22Rv1 (cell line): ENCODE results near the gene NEMP1.
"Not testable (repeated sequence)": the region's sequence is repeated elsewhere in the genome, so short reads cannot be mapped to it uniquely, and the experiment has no call there.

Experiments used
- H3K27ac ChIP-seq: fragments of 450-650 bp; 2 replicates; pipeline ENCODE4 v1.5.1; 2017
- ZFX ChIP-seq: fragments of 450-650 bp; IDR thresholded peaks from 2 replicates; pipeline ENCODE4 v1.6.1; 2017; ENCODE audit warnings: antibody characterized with exemption, borderline replicate concordance
- TF ChIP-seq, protein P1 (sequence below): fragments of 450-650 bp; IDR thresholded peaks from 2 replicates; pipeline ENCODE4 v1.5.1; 2017; ENCODE audit warnings: mild to moderate bottlenecking

NEMP1 gene

GRCh38 chr12:57087691-57088353 is 9.2 kb upstream of the NEMP1 start:
- peak overlapping the region; percentile 97 for H3K27ac ChIP-seq
- TF ChIP-seq, protein P1, sequence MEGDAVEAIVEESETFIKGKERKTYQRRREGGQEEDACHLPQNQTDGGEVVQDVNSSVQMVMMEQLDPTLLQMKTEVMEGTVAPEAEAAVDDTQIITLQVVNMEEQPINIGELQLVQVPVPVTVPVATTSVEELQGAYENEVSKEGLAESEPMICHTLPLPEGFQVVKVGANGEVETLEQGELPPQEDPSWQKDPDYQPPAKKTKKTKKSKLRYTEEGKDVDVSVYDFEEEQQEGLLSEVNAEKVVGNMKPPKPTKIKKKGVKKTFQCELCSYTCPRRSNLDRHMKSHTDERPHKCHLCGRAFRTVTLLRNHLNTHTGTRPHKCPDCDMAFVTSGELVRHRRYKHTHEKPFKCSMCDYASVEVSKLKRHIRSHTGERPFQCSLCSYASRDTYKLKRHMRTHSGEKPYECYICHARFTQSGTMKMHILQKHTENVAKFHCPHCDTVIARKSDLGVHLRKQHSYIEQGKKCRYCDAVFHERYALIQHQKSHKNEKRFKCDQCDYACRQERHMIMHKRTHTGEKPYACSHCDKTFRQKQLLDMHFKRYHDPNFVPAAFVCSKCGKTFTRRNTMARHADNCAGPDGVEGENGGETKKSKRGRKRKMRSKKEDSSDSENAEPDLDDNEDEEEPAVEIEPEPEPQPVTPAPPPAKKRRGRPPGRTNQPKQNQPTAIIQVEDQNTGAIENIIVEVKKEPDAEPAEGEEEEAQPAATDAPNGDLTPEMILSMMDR, result no peak
- TF ChIP-seq ZFX, result no peak

DNA sequence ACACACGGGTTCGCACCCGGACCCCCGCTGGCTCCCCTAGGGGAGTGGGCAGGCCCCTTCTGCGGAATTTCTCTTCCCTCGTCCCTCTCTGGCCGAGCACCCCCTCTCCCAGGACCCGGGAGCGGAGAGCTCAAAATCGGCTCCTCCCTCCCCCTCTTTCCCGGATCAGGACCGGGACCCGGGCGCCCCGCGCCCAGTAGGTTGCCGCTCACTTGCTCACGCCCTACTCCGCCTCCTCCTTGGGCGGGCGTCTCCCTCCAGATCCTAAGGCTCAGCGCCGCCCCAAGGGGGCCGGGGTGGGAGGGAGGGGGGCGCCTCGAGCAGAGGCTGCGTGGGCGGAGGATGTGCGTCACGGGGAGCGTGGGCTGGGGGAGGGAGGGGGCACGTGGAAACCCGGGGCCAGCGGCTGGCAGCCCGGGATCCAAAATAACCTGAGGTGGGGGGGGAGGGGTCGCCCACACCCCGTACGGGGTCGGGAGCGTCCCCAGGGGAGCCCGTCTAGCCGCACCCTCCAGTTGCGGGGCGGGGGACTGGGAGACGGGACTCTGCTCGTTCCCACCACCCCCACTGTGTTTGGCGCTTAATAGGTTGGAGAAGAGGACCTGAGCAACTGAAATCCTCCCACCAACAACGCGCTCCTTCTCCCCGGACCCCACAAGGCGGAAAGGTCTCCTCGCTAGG is 8.6 kb upstream of the NEMP1 start:
- TF ChIP-seq ZFX, result no peak
- TF ChIP-seq, protein P1, result no peak
- H3K27ac ChIP-seq, result peak overlapping the region; percentile 97

GRCh38 chr12:57086493-57087009 is 8.0 kb upstream of the NEMP1 start:
- no peak overlapping the region; the same call in 1 of the 2 replicates for H3K27ac ChIP-seq
- no peak for TF ChIP-seq ZFX
- TF ChIP-seq, protein P1, result peak; percentile 16; the same call in 1 of the 2 replicates

DNA sequence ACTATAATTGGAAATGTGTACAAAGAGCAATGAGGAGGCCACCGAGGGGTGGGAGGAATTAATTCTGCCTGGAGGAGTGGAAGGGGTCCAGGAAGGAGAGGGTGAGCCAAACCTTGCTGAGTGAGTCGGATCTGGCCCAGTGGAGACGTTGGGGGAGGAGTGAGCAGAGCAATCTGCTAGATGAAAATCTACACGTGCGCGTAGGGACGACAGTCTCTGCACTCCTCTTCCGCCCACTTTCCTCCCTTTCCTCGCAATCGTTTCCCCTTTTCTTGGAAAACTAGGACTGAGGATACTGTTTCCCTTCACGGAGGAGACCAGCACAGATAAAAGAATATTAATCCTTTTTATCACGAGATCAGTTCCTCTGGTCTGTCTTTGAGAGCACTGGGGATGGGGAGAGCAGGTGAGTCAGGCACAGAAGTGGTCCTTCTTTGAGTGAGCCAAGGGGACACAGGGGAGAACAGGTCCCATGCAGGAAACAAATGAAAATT is 7.5 kb upstream of the NEMP1 start:
- H3K27ac ChIP-seq, result no peak overlapping the region; the same call in 1 of the 2 replicates
- TF ChIP-seq ZFX, result no peak
- TF ChIP-seq, protein P1, result no peak

DNA sequence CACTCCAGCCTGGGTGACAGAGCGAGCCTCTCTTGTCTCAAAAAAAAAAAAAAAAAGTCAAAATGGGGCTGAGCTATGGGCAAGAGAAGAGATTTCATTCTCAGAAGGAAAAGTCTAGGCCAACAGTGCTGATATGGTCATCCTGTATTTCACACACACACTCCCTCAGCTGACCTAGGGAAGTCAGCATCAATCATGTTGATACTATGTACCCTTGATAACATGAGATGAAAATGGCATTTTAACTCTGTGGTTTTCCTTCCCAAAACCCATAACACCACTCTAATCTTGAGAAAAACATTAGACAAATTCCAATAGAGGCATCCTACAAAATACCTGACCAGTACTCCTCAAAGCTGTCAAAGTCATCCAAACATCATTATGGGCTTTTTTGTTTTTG is 2.3 kb upstream of the NEMP1 start:
- H3K27ac ChIP-seq, result no peak overlapping the region
- TF ChIP-seq, protein P1, result no peak

DNA sequence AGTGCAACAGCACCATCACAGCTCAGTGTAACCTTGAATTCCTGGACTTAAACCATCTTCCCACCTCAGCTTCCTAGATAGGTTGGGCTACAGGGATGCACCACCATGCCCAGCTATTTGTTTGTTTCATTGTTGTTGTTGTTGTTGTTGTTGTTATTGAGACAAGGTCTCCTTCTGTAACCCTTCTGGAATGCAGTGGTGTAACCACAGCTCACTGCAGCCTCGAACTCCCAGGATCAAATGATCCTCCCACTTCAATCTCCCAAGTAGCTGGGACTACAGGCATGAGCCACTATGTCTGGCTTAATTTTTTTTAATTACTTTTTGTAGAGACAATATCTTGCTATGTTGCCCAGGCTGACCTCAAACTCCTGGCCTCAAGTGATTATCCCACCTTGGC is 1.2 kb upstream of the NEMP1 start:
- H3K27ac ChIP-seq, result peak overlapping the region; percentile 87
- TF ChIP-seq ZFX, result no peak
- TF ChIP-seq, protein P1, result no peak

DNA sequence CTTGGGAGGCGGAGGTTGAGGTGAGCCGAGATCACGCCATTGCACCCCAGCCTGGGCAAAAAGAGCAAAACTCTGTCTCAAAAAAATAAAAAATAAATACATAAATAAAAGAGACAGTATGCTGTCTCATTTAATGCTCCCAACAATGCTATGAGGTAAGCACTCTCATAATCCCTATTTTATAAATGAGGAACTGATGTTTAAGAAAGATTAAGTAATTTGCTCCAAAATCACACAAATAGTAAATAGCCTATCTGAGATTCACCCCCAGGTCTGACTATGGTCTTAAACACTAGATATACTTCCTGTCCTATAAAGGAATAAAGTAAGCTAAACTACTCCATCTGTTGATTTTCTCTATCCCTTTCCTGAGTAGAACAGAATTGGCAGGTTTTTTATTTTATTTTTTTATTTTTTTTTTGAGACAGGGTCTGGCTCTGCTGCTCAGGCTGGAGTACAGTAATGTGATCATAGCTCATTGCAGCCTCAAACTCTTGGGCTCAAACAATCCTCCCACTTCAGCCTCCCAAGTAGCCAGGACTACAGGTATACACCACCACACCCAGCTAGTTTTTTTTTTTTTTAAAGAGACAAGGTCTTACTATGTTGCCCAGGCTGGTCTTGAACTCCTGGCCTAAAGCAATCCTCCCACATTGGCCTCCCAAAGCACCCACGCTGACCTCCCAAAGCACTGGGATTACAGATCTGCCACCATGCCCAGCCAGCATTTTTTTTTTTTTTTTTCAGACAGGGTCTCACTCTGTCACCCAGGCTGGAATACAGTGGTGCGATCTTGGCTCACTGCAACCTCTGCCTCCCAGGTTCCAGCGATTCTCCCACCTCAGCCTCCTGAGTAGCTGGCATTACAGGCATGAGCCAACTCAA is 4.8 kb downstream of the NEMP1 start:
- not testable (repeated sequence) for H3K27ac ChIP-seq
